H1 (cell line): Measurements from ENCODE around the gene ZFP57. TPM values are rescaled to one million over a fixed set of nuclear protein-coding genes. Genes with fewer than 3 reads are reported as not detected.

Source experiments
- BCL11A ChIP-seq, 2 experiments: IDR thresholded peaks; one replicate each; pipeline ENCODE4 v1.6.1; 2011; ENCODE audit warnings: low read depth in 2 of 2, low read length in 2 of 2, mild to moderate bottlenecking in 2 of 2
- CEBPB ChIP-seq: IDR thresholded peaks from 2 replicates; pipeline ENCODE4 v1.6.1; 2012; ENCODE audit warnings: low read depth, low read length
- ZNF274 ChIP-seq: IDR thresholded peaks from 2 replicates; pipeline ENCODE4 v1.7.0; 2012; ENCODE audit warnings: low read length, borderline replicate concordance; ENCODE audit errors: extremely low read depth
- polyA plus RNA-seq, 7 experiments: library from polyadenylated mRNA; depleted of rRNA in 3 of 7; stranded (reverse) in 5 of 7; unstranded in 2 of 7; fragments of >200 nt in 5 of 7; fragments of 200-250 nt in 2 of 7; gene quantifications; 1 replicate in 5 of 7; 2 replicates in 1 of 7; 4 replicates in 1 of 7; pipeline versions ENCODE4 v1.2.1 to v1.2.3, GENCODE V29; 2011 to 2013; ENCODE audit warnings: missing spikeins in 2 of 7, mixed read lengths in 2 of 7
- total RNA-seq: library from RNA; stranded (reverse); fragmentation: NEBNext Ultra II Directional; extraction: Animal tissue kit (Norgen Biotek cat#: 25700); gene quantifications from 2 replicates; pipeline ENCODE4 v1.2.1, GENCODE V29; 2021

Gene ZFP57
- total and polyA plus RNA-seq, 2 of the 8 experiments (the other 6 are each of a cell fraction or from before 2014, with no cell fraction given) = 0.85 to 1.2 TPM

DNA sequence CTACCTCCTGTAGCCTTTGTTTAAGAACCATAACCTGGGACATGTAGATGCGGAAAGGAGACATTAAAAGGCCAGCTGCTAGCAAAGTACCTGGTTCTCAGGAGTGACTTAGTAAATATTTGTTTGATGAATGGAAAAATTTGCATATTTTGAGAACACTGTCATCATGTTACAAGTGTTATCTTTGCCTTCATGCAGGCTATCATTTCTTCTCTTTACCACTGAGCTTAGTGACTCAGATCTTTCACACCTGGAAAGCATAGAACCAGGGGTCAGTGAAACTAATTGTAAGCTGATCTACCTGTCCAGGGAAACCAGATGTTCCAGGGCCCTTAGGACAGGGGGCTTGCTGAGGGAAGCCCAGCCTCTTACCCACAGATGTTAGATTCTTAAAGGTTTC lies 5.4 kb downstream of the ZFP57 start (continued):
- TF ChIP-seq ZNF274 = no peak
- TF ChIP-seq CEBPB = no peak
- no peak for TF ChIP-seq BCL11A (IDR thresholded peaks at IDR 0.05; ENCODE audit: low read depth in 2 of 2, low read length in 2 of 2)
